ENCODE data around the gene PITPNM3. TPM values are rescaled to one million over a fixed set of nuclear protein-coding genes. Genes with fewer than 3 reads are reported as not detected.

The PITPNM3 gene
- total and polyA plus RNA-seq, 2 of the 13 experiments (the other 11 are each of a cell fraction or from before 2014, with no cell fraction given): 0.13 to 0.29 TPM

GRCh38 chr17:6467567-6467966, 88.8 kb downstream of the PITPNM3 start:
- Histone ChIP-seq H3K4me1 (ENCODE audit: insufficient read depth, low read length) (no peaks in the 10 kb centered on the region), H3K27ac (ENCODE audit: extremely low read length, insufficient read depth, low read length) (no peak overlapping the region), H3K4me3 (replicated peaks in 1 of 3; ENCODE audit: insufficient read depth in 1 of 3, low read depth in 2 of 3, low read length in 3 of 3) (no peak overlapping the region), H4K20me1 (ENCODE audit: insufficient read depth, low read length) (no peaks in the 10 kb centered on the region), H3K36me3 (replicated peaks in 1 of 2; ENCODE audit: control insufficient read depth in 1 of 2, insufficient read depth in 2 of 2, low read length in 2 of 2) (no peaks in the 10 kb centered on the region), H3K9me3 (ENCODE audit: low read length) (no peaks in the 10 kb centered on the region; the same call in 1 of the 2 replicates), H3K4me2 (ENCODE audit: low read depth, low read length) (no peak overlapping the region), H3K27me3 (ENCODE audit: control insufficient read depth in 1 of 2, insufficient read depth in 2 of 2, low read length in 2 of 2) (no peaks in the 10 kb centered on the region), H3K9ac (ENCODE audit: insufficient read depth, low read depth, low read length) (no peak overlapping the region), H3K79me2 (ENCODE audit: insufficient read depth, low read length) (no peaks in the 10 kb centered on the region), H2AFZ (ENCODE audit: low read length) (no peak overlapping the region)
- in situ Hi-C loops (cut with HindIII; ENCODE audit: extremely low pct_ligation_motif_present, low pct_unique_long_range_greater_than_20kb): no loop called here
- no TSS peak for BruUV-seq (replicated peaks)
- intact Hi-C loops (cut with micrococcal nuclease; ENCODE audit: unreplicated experiment): no loop called here
- no peak for FAIRE-seq
- ATAC-seq: no peak
- no peak for DNase-seq (ENCODE audit: low spot score)
- ChIA-PET POLR2A (no interaction called here), CTCF (ENCODE audit: low intra/inter-chr PET ratio, low total read pairs) (no interaction called here)
- 0% methylated on average over 1 of the region's 1 CpG for WGBS (ENCODE audit: low lambda C conversion rate)
- TF ChIP-seq TOPORS (CRISPR knock-in tag; IDR thresholded peaks at IDR 0.05) (no peak), SP5 (CRISPR knock-in tag; IDR thresholded peaks at IDR 0.05; ENCODE audit: borderline replicate concordance, low read depth) (no peak), DR1 (CRISPR knock-in tag; IDR thresholded peaks at IDR 0.05) (no peak), ZFYVE20 (CRISPR knock-in tag; IDR thresholded peaks at IDR 0.05; ENCODE audit: borderline replicate concordance, low read depth) (no peak), ASH2L (IDR thresholded peaks at IDR 0.05; ENCODE audit: insufficient read length, low read depth, low read length) (no peak), MTA1 (CRISPR knock-in tag; IDR thresholded peaks at IDR 0.05; ENCODE audit: borderline replicate concordance) (no peak), GABPA (IDR thresholded peaks at IDR 0.05; ENCODE audit: low read depth, low read length) (no peak), GABPA (CRISPR knock-in tag; IDR thresholded peaks at IDR 0.05; ENCODE audit: low read depth) (no peak), HNRNPK (IDR thresholded peaks at IDR 0.05; ENCODE audit: low read depth, low read length, poor library complexity, severe bottlenecking) (no peak), ZNF746 (CRISPR knock-in tag; IDR thresholded peaks at IDR 0.05) (no peak), ZKSCAN5 (CRISPR knock-in tag; IDR thresholded peaks at IDR 0.05) (no peak), PBX2 (CRISPR knock-in tag; IDR thresholded peaks at IDR 0.05) (no peak), TP53 (CRISPR knock-in tag; conservative IDR thresholded peaks at IDR 0.05) (no peak), HMGA1 (CRISPR knock-in tag; conservative IDR thresholded peaks at IDR 0.05) (no peak), KLF16 (CRISPR knock-in tag; IDR thresholded peaks at IDR 0.05) (no peak), SUZ12 (IDR thresholded peaks at IDR 0.05; ENCODE audit: low read depth, low read length) (no peak), HNF4A (CRISPR knock-in tag; IDR thresholded peaks at IDR 0.05) (no peak)
- TF ChIP-seq, protein P1, sequence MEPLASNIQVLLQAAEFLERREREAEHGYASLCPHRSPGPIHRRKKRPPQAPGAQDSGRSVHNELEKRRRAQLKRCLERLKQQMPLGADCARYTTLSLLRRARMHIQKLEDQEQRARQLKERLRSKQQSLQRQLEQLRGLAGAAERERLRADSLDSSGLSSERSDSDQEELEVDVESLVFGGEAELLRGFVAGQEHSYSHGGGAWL (CRISPR knock-in tag; IDR thresholded peaks at IDR 0.05): no peak
- TF ChIP-seq, protein P2, sequence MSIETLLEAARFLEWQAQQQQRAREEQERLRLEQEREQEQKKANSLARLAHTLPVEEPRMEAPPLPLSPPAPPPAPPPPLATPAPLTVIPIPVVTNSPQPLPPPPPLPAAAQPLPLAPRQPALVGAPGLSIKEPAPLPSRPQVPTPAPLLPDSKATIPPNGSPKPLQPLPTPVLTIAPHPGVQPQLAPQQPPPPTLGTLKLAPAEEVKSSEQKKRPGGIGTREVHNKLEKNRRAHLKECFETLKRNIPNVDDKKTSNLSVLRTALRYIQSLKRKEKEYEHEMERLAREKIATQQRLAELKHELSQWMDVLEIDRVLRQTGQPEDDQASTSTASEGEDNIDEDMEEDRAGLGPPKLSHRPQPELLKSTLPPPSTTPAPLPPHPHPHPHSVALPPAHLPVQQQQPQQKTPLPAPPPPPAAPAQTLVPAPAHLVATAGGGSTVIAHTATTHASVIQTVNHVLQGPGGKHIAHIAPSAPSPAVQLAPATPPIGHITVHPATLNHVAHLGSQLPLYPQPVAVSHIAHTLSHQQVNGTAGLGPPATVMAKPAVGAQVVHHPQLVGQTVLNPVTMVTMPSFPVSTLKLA (IDR thresholded peaks at IDR 0.05): no peak
- TF ChIP-seq, protein P3, sequence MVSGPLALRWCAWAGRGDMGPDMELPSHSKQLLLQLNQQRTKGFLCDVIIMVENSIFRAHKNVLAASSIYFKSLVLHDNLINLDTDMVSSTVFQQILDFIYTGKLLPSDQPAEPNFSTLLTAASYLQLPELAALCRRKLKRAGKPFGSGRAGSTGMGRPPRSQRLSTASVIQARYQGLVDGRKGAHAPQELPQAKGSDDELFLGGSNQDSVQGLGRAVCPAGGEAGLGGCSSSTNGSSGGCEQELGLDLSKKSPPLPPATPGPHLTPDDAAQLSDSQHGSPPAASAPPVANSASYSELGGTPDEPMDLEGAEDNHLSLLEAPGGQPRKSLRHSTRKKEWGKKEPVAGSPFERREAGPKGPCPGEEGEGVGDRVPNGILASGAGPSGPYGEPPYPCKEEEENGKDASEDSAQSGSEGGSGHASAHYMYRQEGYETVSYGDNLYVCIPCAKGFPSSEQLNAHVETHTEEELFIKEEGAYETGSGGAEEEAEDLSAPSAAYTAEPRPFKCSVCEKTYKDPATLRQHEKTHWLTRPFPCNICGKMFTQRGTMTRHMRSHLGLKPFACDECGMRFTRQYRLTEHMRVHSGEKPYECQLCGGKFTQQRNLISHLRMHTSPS (CRISPR knock-in tag; IDR thresholded peaks at IDR 0.05; ENCODE audit: low read depth): no peak

Data from HepG2 (cell line).